Cardiac fibroblast (primary cell): ENCODE results near the gene MPL.
A peak's percentile ranks its signal among the peaks of the same experiment; 100 is the strongest.
"Not testable (repeated sequence)": the region's sequence is repeated elsewhere in the genome, so short reads cannot be mapped to it uniquely, and the experiment has no call there.

Experiments
- DNase-seq, 2 donors: peaks; one replicate each; pipeline versions ENCODE4 v3.0.0 to v3.0.0-alpha.2; 2010; ENCODE audit warnings: low read depth in 2 of 2
- H3K4me3 ChIP-seq, 2 donors: replicated peaks in 1 of 2; 1 replicate in 1 of 2; 2 replicates in 1 of 2; pipeline ENCODE4 v1.5.1; 2011; ENCODE audit warnings: low read depth in 2 of 2, low read length in 2 of 2, mild to moderate bottlenecking in 2 of 2, moderate library complexity in 1 of 2
- CTCF ChIP-seq: IDR thresholded peaks from one replicate; pipeline ENCODE4 v1.5.1; 2011; ENCODE audit warnings: low read depth, mild to moderate bottlenecking, low read length, inconsistent platforms

Gene MPL

GRCh38 chr1:43366179-43366578, 28.6 kb downstream of the MPL start:
- peak overlapping the region in 1 of 2 donors; percentile 75 for H3K4me3 ChIP-seq
- no peak for TF ChIP-seq CTCF

DNA sequence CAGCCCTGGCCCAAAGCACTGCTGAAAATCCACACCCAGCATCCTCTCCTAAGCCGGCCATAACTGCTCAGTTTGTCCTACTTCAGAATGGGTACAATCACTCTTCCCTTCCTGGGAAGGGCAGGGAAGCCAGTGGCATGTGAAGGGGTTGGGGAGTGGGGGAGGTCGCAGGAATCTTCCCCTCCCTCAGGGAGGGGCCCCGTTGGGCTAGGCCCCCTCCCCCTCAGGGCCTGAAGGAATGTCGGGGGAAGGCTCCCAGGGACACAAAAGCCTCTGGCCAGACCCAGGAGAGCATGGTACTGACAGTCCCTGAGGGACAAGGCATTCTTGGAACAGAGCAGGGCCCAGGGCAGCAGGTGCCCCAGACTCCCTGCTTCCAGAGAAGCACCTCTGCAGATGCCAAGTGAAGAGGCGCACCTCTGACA, 29.0 kb downstream of the MPL start:
- no peak for DNase-seq
- H3K4me3 ChIP-seq: peak overlapping the region; percentile 75 to 83
- no peak for TF ChIP-seq CTCF

More at GRCh38 chr1:43366179-43366578, 28.6 kb downstream of the MPL start:
- DNase-seq: no peak

DNA sequence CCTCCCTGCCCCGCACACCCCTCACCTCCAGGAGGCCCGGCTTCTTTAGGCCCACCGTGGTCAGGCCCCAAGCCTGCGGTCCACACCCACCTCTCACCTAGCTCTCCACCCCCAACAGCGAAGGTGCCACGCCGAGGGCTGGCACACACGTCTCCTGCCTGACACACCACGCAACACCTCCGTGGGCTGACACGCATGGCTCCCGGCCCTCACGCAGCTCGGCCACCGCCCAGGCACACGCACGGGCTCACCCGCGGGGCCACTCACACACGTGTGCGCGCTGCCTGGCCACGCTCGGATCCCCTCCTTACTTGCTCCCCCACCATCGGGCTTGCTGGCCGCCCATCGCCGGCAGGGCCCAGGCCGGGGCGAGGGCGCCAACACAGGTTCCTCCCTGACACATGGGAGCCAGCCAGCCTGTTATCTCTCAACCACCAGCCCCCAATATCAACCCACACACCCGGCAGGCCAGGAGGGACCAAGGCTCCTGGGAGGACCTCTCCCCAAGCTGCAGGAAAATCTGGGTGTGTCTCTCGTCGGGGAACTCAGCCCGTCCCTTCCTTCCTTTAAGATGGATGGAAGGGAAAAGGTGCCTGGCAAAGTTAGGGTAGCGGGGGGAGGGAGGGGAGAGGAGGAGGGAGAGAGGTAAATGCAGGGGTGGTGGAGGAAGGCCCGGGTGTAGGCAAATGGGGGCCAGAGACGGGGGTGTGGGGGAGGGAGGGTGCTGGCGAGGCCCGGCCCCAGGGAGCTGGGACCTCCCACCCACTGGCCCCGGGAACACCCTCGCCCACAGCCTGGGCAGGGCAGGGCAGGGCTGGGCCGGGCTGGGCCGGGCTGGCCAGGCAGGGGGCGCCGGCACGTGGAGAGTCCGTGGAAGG, 29.6 kb downstream of the MPL start:
- TF ChIP-seq CTCF: no peak
- DNase-seq: no peak
- peak overlapping the region; percentile 75 to 83 for H3K4me3 ChIP-seq

- peak; percentile 82 to 88 for DNase-seq
- peak within 1 kb of the TSS; percentile 75 to 83 for H3K4me3 ChIP-seq
- TF ChIP-seq CTCF: peak; percentile 31
These were observed 30.5 kb downstream of the MPL start, which contains the start of gene ELOVL1 for GRCh38 chr1:43367904-43368645. Gene ELOVL1 (minus strand): TSS chr1:43368011. CDS start chr1:43365609, 2,402 bp downstream.

GRCh38 chr1:43368646-43369020, 31.0 kb downstream of the MPL start:
- TF ChIP-seq CTCF: no peak
- H3K4me3 ChIP-seq: peak overlapping the region; percentile 56 to 67
- no peak for DNase-seq

- not testable (repeated sequence) for DNase-seq, H3K4me3 ChIP-seq
These were observed 32.2 kb downstream of the MPL start for GRCh38 chr1:43369779-43370178.

- no peak overlapping the region for H3K4me3 ChIP-seq
- TF ChIP-seq CTCF: no peak
- no peak for DNase-seq
These were observed 32.9 kb downstream of the MPL start for GRCh38 chr1:43370564-43370963.
